AG09319 (cell line): ENCODE data around the gene LZTS2.

Experiments
- DNase-seq: peaks from one replicate; pipeline ENCODE4 v3.0.0-alpha.2; 2010; ENCODE audit warnings: low read depth; ENCODE audit errors: extremely low read depth
- TF ChIP-seq, protein P1 (sequence below): IDR thresholded peaks from 2 replicates; pipeline ENCODE4 v1.5.1; 2011; ENCODE audit warnings: low read depth, mild to moderate bottlenecking, inconsistent platforms, low read length, moderate library complexity

Gene LZTS2

GRCh38 chr10:100999742-101000126, at the start of gene LZTS2:
Gene LZTS2, plus strand, starts transcription at chr10:100999808. Its CDS starts 2,731 bp downstream, at chr10:101002539.
- DNase-seq: no peak
- TF ChIP-seq, protein P1, sequence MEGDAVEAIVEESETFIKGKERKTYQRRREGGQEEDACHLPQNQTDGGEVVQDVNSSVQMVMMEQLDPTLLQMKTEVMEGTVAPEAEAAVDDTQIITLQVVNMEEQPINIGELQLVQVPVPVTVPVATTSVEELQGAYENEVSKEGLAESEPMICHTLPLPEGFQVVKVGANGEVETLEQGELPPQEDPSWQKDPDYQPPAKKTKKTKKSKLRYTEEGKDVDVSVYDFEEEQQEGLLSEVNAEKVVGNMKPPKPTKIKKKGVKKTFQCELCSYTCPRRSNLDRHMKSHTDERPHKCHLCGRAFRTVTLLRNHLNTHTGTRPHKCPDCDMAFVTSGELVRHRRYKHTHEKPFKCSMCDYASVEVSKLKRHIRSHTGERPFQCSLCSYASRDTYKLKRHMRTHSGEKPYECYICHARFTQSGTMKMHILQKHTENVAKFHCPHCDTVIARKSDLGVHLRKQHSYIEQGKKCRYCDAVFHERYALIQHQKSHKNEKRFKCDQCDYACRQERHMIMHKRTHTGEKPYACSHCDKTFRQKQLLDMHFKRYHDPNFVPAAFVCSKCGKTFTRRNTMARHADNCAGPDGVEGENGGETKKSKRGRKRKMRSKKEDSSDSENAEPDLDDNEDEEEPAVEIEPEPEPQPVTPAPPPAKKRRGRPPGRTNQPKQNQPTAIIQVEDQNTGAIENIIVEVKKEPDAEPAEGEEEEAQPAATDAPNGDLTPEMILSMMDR: no peak

GRCh38 chr10:100960251-100960650, 39.4 kb upstream of the LZTS2 start:
- TF ChIP-seq, protein P1: no peak
- no peak for DNase-seq

- DNase-seq: no peak
- TF ChIP-seq, protein P1: no peak
These were observed 37.1 kb upstream of the LZTS2 start for GRCh38 chr10:100962351-100963080.

GRCh38 chr10:100963826-100964225, 35.8 kb upstream of the LZTS2 start:
- TF ChIP-seq, protein P1: no peak

GRCh38 chr10:100965820-100966219, 33.8 kb upstream of the LZTS2 start:
- no peak for DNase-seq
- TF ChIP-seq, protein P1: no peak

More at GRCh38 chr10:100963826-100964225, 35.8 kb upstream of the LZTS2 start:
- no peak for DNase-seq

DNA sequence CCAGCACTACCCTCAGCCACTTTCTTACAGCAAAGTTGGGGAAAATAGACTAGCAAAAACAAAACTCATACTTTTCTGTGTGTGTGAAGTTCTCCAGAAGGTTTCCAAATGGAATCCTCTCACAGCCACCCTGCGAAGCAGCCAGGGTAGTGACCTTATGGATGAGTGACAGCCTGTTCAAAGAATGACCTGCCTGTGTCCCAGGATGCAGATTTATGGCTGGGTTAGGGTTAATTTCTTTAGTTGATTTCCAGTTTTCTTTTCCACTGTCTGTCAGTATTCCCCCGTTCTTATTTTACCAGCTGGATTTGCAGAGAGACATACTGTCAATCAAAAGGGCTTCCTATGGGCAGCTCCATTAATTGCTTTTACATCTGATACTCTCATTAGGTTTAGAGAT, 32.7 kb upstream of the LZTS2 start:
- TF ChIP-seq, protein P1: no peak
- DNase-seq: no peak

DNA sequence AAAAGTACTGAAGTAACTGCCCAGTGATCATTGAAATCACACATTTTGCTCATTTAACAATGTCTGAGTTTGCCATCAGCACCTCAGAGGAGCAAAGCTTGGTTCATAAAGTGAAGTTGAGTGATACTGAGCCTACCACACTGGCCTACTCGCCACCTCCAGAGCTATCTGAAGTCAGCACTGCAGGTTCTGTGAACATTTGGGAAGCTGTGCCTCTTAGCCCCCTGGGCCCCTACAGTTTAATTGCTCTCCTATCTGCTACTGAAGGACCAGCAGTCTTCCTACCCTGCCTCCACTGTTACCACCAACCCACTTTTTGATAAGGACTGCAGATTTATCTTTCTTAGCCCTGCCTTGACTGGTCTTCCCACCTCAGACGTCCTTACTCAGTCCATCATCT, 32.3 kb upstream of the LZTS2 start:
- TF ChIP-seq, protein P1: no peak
- no peak for DNase-seq
